Epithelial cell of prostate (primary cell): ENCODE data around the gene PLEKHJ1.
"Not testable (repeated sequence)": the region's sequence is repeated elsewhere in the genome, so short reads cannot be mapped to it uniquely, and the experiment has no call there.

ENCODE experiments used
- DNase-seq: peaks from one replicate; pipeline ENCODE4 v3.0.0-alpha.2; 2011; ENCODE audit warnings: low read depth, low spot score
- H3K27ac ChIP-seq: fragments of 450-650 bp; 2 replicates; pipeline ENCODE4 v1.5.1; 2017; ENCODE audit warnings: mild to moderate bottlenecking

The PLEKHJ1 gene, protein sequence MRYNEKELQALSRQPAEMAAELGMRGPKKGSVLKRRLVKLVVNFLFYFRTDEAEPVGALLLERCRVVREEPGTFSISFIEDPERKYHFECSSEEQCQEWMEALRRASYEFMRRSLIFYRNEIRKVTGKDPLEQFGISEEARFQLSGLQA

DNA sequence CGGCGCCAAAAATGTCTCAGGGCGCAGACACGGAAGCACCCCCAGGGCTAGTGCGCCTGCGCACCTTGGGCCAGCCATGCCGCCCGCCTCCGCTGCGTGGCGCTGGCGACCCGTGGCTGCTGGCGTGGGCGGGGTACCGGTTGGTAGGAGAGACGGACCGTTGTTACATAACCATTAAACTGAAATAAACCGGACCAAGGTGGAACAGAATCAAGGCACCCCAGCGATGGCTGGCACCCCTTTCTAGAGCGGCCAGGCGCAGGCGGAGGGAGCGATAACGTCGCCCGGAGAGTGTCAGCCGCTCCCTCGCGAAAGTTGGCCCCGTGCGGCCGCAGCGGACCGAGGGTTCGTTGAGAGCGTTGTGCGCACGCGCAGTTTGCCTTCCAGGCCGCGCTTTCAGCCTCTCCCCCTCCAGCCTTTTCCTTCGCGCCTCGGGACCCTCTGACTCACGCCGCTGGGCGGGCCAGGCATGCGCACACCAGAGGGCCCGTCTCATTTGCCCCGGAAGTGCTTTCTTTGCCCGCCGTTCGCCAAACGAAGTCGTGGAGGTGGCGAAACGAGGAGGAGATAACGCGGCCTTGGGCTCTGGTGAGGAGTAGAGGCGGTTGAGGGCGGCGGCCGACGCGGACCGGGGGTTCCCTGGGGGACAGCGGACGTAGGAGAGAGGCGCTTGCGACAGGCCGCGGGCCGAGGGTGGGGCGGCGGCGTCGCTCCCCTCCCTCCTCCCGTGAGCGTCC is at the start of gene PLEKHJ1, which contains the start of gene SF3A2:
Gene PLEKHJ1, minus strand, starts transcription at position 16 of the 737 bp plus-strand sequence. CDS start 81 bp downstream, outside the sequence.
Gene SF3A2, plus strand, starts transcription at position 511 of the 737 bp plus-strand sequence. CDS start 6,595 bp downstream, outside the sequence.
- peak; percentile 72 for DNase-seq
- peak within 1 kb of the TSS; percentile 89 for H3K27ac ChIP-seq

DNA sequence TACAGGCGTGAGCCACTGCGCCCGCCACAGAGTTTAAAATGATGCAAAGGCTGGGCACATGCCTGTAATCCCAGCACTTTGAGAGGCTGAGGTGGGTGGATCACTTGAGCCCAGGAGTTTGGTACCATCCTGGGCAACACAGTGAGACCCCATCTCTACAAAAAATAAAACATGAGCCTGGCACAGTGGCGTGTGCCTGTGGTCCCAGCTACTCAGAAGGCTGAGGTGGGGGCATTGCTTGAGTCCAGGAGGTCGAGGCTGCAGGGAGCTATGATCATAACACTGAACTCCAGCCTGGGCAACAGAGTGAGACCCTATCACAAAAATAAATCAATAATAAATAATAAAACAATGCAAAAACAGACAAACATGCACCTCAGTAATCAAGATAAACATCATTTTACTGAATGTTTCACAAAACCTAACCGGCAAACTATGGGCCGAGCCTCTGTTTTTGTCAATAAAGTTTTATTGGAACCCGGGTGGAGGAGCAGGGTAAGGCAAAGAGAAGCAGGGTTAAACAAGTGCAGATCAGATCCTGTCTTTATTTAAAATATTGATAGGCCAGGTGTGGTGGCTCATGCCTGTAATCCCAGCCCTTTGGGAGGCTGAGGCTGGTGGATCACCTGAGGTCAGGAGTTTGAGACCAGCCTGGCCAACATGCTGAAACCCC is 47.8 kb upstream of the PLEKHJ1 start:
- DNase-seq: no peak
- no peak overlapping the region for H3K27ac ChIP-seq

DNA sequence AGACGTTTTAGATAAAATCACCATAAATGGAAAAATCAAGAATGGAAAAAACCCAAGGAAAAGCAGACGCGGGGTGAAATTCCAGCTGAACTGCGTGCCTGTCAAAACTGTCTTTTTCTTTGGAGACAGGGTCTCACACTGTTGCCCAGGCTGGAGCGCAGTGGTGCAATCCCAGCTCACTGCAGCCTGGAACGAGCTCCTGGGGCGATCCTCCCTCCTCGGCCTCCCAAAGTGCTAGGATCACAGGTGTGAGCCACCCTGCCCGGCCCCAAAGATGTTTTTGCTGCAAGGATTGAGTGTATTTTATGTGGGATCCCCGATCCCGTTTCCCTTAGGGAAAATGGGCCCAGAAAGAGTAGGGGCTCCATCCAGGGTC is 46.7 kb upstream of the PLEKHJ1 start:
- no peak for DNase-seq
- no peak overlapping the region for H3K27ac ChIP-seq

DNA sequence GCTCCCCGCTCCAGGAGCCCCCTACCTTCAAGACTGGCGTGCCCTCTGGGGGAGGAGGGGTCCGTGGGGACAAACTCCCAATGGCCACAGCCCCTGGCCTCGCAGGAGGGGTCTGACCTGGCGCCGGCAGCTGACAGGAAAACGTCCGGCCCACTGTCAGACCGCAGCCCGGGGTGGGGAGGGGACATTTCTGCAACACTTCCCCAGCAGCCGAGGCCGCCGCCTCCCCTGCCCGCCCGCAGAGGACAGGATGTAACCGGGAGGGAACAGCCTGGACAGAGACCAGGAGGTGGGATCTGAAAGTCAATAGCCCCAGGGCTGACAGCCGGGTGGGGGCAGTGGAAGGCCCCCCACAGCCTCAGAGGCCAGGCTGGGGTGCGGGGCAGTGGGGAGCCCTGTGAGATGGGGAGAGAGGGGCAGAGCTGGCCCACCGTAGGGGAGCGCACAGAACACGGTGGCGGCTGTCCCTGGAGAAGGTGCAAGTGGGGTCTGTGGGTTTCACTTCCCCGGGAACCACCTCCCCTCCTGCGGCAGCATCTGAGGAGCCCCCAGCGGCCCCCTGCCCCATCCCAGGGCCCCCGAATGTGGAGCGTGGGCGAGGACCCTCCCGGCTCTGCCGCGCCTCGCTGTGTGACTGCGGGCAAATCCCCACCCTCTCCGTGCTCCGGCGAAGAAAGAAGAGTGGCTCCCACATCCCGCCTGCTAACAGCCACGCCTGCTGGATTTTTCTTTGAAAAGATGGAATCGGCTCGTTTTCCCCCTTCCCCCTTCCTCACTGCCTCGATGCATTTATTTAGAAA is 46.1 kb upstream of the PLEKHJ1 start, which contains the start of gene PEAK3:
Gene PEAK3, minus strand, starts transcription at position 114 of the 800 bp plus-strand sequence. CDS start 1,244 bp downstream, outside the sequence.
- no peak for DNase-seq
- no peak within 1 kb of the TSS for H3K27ac ChIP-seq

DNA sequence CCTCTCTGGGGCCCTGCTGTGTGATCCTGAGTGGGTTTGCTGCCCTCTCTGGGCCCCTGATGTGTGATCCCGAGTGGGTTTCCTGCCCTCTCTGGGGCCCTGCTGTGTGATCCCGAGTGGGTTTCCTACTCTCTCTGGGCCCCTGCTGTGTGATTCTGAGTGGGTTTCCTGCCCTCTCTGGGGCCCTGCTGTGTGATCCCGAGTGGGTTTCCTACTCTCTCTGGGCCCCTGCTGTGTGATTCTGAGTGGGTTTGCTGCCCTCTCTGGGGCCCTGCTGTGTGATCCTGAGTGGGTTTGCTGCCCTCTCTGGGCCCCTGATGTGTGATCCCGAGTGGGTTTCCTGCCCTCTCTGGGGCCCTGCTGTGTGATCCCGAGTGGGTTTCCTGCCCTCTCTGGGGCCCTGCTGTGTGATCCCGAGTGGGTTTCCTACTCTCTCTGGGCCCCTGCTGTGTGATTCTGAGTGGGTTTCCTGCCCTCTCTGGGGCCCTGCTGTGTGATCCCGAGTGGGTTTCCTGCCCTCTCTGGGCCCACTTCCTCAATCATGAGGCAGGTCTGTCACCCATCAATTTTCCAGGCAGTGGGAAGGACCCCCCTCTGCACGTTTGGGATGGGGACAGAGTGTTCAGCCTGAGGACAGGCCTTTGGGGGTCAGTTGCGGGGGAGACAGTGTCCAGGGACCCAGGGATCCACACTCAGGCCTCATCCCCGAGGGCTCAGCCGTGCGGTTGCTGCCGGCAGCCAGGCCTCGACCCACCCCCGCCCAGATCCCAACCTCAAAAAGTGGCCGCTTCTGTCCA is 45.3 kb upstream of the PLEKHJ1 start:
- DNase-seq, H3K27ac ChIP-seq: not testable (repeated sequence)

DNA sequence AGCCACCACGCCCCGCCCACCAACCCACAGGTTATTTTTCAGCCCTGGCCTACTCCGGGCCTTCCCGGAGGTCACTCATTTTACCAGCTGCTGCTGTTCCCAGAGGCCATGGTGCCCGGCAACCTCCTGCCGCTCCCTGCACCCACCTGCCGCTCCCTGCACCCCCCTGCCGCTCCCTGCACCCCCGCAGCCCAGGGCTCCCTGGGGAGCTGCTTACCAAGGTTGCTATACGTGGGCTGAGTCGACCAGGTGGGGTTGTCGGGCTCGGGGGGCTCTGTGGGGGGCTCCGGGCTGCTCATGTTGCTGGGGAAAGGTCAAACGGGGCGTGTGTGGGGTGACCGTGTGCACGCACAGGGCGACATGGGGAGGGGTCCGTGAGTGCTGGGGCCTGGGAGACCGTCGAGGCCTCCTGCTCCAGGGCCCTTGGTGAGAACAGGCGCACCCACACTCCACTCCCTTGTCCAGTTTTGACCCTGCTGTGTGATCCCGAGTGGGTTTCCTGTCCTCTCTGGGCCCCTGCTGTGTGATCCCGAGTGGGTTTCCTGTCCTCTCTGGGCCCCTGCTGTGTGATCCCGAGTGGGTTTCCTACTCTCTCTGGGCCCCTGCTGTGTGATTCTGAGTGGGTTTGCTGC is 44.6 kb upstream of the PLEKHJ1 start:
- H3K27ac ChIP-seq: no peak overlapping the region

DNA sequence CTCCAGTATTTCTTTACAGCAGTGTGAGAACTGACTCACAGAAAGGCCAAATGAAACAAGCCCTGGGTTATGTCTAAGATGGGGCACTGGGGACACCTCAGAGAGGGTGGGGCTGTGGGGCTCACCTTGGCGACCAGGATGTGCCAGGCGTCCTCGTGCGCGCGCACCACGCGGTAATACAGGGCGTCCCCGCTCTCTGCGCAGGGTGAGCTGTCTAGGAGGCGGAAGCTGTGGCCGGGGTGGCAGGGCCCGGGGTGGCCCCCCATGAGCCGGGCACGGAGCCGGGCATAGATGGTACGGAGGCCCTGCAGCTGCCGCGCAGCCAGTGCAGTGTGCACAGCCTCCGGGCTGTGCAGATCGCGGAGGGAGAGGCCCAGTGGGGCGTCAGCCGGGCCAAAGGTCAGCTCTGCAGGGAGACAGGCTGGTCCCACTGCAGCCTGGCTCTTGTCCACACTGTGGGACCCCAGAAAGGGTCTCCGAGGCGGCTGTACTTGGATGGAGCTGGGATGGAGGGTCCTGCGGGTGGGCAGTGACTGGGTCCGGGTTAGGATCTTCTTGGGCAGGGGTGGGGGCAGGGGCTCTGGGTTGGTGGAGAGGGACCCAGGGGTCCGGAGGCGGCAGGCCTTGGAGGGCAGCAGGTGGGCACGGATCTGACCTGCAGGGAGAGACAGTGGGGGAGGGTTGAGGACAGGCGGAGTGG is 42.5 kb upstream of the PLEKHJ1 start:
- no peak overlapping the region for H3K27ac ChIP-seq

More for the DNA sequence above, 44.6 kb upstream of the PLEKHJ1 start:
- no peak for DNase-seq

DNA sequence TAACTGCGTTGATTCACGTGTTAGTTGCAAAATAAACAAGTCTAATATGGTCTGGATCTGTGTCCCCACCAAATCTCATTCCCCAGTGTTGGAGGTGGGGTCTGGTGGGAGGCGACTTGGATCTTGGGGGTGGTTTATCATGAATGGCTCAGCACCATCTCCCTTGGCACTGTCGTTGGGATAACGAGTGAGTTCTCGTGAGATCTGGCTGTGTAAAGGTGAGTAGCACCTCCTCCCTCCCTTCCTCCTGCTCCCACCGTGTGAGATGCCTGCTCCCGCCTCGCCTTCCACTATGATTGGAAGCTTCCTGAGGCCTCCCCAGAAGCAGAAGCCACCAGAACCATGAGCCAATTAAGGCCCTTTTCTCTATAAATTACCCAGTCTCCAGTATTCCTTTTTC is 41.0 kb upstream of the PLEKHJ1 start:
- no peak overlapping the region for H3K27ac ChIP-seq
- no peak for DNase-seq

More for the DNA sequence above, 42.5 kb upstream of the PLEKHJ1 start:
- DNase-seq: no peak

DNA sequence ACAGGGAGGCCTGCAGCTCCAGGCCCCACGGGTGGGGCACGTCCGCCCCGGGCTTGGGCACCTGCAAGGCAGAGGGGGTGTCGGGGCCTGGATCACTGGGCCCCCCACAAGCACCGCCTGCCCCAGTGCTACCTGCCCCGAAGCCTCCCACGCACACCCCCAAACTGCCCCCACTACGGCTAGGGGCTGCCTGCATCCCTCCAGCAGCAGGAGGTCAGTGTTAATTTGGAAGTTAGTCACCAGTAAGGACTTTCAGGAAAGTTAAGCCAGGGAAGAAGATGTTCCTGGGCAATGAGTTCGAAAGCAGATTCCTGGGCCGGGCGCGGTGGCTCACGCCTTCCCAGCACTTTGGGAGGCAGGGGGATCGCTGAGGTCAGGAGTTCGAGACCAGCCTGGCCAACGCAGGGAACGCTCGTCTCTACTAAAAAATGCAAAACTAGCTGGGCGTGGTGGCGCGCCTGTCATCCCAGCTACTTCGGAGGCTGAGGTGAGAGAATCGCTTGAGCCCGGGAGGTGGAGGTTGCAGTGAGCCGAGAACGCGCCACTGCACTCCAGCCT is 40.4 kb upstream of the PLEKHJ1 start:
- DNase-seq: no peak
- no peak overlapping the region for H3K27ac ChIP-seq

DNA sequence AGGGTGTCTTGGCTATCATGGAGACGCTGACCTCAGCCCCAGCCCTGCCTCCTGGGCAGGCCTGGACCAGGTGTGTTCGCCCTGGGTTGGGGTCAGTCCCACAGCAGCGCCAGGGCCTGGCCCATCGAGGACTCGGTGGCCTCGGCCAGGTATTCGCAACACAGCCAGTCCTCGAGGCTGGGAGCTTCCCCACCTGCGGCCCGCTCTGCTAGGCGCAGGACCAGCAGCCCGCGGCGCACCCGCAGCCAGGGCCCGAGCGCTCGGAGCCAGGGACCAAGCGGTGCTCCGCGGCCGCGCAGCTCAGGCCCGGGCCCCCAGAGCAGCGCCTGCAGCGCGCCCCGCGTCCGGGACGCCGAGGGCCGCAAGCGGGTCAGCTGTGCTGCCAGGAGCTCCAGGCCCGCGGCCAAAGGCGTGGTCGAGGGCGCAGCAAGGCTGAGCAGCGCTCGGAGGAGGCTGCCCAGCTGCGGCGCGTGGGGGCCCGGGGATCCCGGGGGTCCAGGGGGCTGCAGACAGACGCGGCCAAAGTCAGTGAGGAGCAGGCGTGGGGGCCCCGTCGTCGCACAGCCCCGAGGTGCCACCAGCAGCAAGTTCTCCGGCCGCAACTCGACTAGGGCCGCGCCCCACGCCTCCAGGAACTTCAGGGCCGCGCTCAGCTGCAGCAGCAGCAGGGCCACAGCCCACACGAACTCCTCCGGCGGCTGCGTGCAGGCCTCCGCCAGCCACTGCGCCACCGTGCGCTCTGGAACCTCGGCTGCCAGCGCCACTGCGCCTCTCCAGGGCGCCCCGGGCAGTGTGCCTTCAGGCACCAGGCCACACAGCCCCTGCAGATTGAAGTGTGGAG is 39.7 kb upstream of the PLEKHJ1 start:
- DNase-seq: no peak
- no peak overlapping the region for H3K27ac ChIP-seq

DNA sequence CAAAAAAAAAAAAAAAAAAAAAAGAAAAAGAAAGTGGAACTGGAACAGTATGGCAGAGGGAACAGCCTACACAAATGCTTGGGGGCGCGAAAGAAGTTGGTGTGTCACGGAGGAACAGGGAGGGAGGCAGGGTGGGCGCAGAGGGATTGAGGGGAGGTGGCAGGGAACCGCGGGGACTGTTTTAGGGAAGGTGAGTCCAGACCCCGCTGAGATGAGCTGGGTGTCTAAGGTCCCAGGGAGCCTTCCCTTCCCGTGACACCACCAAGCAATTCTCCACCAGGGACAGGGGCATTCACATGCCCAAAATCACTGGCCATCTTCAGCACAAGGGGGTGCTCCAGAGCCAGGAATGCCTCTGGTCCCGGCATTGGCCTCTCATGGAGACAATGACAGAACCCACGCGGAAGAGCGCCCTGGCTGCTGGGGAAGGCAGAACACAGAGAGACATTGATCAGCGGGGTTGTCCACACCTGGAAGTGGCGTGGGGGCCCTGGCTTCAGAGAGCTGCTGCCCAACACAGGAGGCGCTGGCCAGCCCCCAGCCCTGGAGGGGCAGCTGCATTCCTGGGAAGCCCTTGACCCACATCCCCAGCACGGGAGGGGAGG is 38.9 kb upstream of the PLEKHJ1 start:
- H3K27ac ChIP-seq: no peak overlapping the region
- no peak for DNase-seq

DNA sequence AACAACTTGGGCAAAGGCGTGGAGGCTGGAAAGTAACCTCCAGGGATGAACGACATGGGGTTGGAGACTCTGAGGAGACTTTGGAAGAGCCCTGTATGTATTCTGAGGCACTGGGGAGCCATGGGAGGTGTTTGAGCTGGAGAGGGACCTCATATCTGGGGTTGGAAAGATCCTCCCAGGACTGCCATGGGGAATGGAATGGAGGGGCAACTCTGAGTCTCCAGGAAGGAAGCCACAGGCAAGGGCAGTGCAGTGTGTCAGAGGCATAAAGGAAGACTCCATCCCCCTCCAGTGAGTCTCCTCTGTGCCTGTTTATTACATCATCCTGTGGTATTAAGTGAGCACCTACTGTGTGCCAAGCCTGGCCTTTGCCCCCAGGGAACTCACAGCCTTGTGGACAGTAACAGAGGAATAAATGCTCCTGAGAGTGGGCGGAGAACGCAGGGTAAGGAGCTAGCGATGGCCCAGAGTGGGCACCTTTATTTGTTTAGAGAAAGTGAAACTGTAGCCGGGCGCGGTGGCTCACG is 38.1 kb upstream of the PLEKHJ1 start:
- H3K27ac ChIP-seq: peak overlapping the region; percentile 93
- DNase-seq: no peak

DNA sequence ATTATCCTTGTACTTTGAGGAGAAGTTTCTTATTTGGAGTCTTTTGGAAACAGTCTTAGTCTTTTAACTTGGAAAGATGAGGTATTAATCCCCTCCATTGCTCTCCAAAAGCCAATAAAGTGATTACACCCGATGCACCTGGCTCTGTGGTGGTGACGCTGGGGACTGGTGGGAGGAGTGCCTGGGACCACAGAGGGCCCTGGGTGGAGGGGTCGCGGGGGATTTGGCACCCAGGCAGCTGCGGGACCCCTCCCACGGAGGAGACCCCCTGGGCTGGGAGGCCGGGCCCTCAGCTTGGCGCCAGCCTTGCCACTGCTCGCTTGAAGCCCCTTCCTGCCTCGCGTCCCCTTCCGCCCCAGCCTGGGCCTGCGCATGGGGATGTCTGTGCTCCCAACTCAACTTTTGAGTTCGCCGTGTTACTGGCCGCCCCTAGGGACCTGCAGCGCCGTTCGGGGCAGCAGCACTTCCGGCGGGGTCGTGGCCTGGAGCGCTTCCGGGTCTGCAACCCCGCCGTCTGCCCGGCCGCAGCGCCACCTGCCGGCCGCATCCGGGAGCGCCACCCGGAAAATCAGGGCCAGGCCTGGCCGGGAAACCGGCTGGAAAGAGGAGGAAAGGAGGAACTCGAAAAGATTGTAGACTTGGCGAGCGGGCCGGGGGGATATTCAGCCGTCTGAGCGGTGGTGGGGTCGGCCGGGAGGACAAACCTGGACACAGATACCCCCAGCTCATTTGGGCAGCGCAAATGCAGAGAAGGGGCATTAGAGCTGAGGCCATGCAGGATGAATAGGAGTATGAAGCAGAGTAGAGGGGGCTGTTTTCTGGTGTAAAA is 37.4 kb upstream of the PLEKHJ1 start:
- peak overlapping the region; percentile 93 for H3K27ac ChIP-seq
- no peak for DNase-seq

DNA sequence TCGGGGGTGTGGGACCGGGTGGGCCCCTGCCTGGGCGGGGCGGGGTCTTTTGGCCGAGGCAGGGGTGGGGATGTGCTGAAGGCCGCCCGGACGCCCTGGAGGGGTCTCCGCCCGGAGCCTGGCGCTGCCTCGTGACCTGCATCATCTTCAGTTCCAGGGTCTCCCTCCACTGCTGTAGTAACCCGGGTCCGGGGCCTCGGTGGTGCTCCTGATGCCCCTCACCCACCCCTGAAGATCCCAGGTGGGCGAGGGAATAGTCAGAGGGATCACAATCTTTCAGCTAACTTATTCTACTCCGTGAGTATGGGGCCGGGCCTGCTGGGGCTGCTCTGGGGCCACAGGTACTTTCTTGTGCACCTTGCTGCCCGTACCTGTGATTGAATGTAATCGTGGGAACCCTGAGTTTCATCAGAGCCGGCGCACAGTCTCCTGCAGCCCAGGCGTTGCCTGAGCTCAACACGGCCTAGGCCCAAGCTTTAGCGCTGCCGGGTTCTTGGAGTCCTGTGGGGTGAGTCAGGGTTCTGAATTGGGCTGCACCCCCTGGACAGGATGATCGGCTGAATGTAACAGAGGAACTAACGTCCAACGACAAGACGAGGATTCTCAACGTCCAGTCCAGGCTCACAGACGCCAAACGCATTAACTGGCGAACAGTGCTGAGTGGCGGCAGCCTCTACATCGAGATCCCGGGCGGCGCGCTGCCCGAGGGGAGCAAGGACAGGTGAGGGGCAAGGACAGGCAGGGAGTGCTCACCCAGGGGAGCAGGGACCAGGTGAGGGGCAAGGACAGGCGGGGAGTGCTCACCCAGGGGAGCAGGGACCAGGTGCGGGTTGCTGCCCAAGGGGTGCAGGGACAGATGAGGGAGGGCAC is 35.3 kb upstream of the PLEKHJ1 start:
- DNase-seq: no peak
- peak overlapping the region; percentile 93 for H3K27ac ChIP-seq
